Myocyte (in vitro differentiated cells): ENCODE results near the gene ADK. TPM values are rescaled to one million over a fixed set of nuclear protein-coding genes. Genes with fewer than 3 reads are reported as not detected.
"Not testable (repeated sequence)": the region's sequence is repeated elsewhere in the genome, so short reads cannot be mapped to it uniquely, and the experiment has no call there.

ENCODE experiments used
- DNase-seq: peaks from one replicate; pipeline ENCODE4 v3.0.0-alpha.2; 2012; ENCODE audit warnings: low read depth
- polyA plus RNA-seq: library from polyadenylated mRNA; unstranded; fragments of >200 nt; gene quantifications from one replicate; pipeline ENCODE4 v1.2.1, GENCODE V29; 2012; ENCODE audit warnings: missing spikeins
- total RNA-seq: library from RNA; depleted of rRNA; stranded (reverse); fragments of >200 nt; gene quantifications from 2 replicates; pipeline ENCODE4 v1.2.3, GENCODE V29; 2014

ADK gene
- total RNA-seq, result 65.4 and 68.1 TPM in 2 replicates
- polyA plus RNA-seq, result 29.7 TPM

GRCh38 chr10:74150990-74151878, at the start of gene ADK:
Gene ADK (plus strand): TSS chr10:74151221. CDS start chr10:74151279, 58 bp downstream.
- DNase-seq, result peak; percentile 99

GRCh38 chr10:74103560-74104258, 47.3 kb upstream of the ADK start:
- DNase-seq, result peak; percentile 19

GRCh38 chr10:74104480-74104879, 46.5 kb upstream of the ADK start:
- no peak for DNase-seq

GRCh38 chr10:74104996-74105395, 46.0 kb upstream of the ADK start:
- no peak for DNase-seq

GRCh38 chr10:74107391-74107790, 43.6 kb upstream of the ADK start:
- DNase-seq, result no peak

GRCh38 chr10:74109452-74109851, 41.6 kb upstream of the ADK start:
- no peak for DNase-seq

- DNase-seq, result no peak
Measured at GRCh38 chr10:74110120-74110519, 40.9 kb upstream of the ADK start.

- no peak for DNase-seq
Measured at GRCh38 chr10:74111799-74112198, 39.2 kb upstream of the ADK start.

- DNase-seq, result no peak
Measured at GRCh38 chr10:74113546-74113945, 37.5 kb upstream of the ADK start.

GRCh38 chr10:74114041-74114448, 37.0 kb upstream of the ADK start:
- no peak for DNase-seq

GRCh38 chr10:74117738-74118137, 33.3 kb upstream of the ADK start:
- DNase-seq, result no peak

GRCh38 chr10:74118804-74119203, 32.2 kb upstream of the ADK start:
- DNase-seq, result peak; percentile 28

GRCh38 chr10:74120911-74121310, 30.1 kb upstream of the ADK start:
- DNase-seq, result no peak

- no peak for DNase-seq
Measured at GRCh38 chr10:74121368-74121767, 29.7 kb upstream of the ADK start.

GRCh38 chr10:74122060-74122459, 29.0 kb upstream of the ADK start:
- no peak for DNase-seq

GRCh38 chr10:74123081-74123480, 27.9 kb upstream of the ADK start:
- no peak for DNase-seq

- DNase-seq, result no peak
Measured at GRCh38 chr10:74133923-74134820, 16.8 kb upstream of the ADK start.

- no peak for DNase-seq
Measured at GRCh38 chr10:74135452-74135851, 15.6 kb upstream of the ADK start.

GRCh38 chr10:74137992-74138391, 13.0 kb upstream of the ADK start:
- no peak for DNase-seq

- DNase-seq, result not testable (repeated sequence)
Measured at GRCh38 chr10:74138596-74138995, 12.4 kb upstream of the ADK start.

GRCh38 chr10:74139981-74140380, 11.0 kb upstream of the ADK start:
- no peak for DNase-seq
